Hematopoietic multipotent progenitor cell treated with erythropoietin and hydrocortisone succinate and interleukin-3 and kit ligand, for 8 days (in vitro differentiated cells): ENCODE results near the gene OVOL3.
A peak's percentile ranks its signal among the peaks of the same experiment; 100 is the strongest.

Experiments used
- DNase-seq: peaks from one replicate; pipeline ENCODE4 v3.0.0-alpha.2; 2015

OVOL3 gene

GRCh38 chr19:36136964-36137686 is 26.2 kb downstream of the OVOL3 start:
- peak; percentile 62 for DNase-seq

DNA sequence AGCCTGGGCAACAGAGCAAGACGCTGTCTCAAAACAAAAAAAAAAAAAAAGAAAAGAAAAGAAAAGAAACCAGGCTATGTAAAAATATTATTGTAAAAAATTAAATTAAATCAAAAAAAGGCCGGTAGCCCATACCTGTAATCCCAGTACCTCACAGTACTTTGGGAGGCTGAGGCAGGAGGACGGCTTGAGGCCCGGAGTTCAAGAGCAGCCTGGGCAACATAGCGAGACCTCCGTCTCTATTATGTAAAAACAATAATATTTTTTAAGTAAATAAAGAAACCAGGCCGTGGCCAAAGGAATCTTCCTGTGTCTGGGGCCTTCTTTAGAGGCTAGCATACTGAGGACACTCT is 28.2 kb downstream of the OVOL3 start:
- DNase-seq = no peak

DNA sequence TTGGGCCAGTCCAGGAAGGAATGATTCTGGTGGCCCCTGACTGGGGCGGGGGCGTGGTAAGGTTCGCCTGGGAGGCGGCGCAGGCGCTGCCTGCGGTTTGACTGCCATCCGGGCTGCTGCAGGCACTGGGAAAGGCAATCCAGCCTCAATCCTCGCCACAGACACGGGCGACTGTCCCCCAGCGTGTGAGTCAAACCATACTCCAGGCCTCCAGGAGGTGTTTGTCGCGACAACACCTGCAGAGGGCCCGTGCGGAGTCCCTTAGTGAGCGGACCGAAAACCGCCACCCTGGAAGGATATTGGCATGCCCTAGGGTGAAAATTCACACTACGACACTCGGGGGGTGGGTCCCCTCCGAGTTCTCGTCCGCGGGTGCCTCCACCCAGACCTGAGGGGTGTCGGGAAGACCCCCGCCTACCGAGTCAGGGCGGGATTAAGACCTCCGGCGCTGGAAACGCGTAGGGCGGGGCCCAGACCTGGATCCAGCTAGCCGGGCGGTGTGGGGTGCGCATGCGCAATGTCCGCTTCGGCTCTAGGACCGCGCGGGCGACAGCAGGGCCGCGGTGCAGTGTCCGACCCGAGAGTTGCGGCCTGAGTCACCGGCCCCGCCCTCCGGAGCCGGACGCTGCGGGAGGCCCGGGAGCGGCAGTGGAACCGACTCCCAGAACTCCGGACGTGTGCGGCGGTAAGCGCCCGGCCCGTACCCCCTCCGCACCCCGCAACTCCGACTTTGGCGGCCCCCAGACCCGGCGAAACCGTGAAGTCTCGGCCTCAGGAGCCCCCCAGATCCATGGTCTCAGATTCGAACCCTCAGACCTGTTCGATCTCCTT is 28.7 kb downstream of the OVOL3 start, which contains the start of gene CAPNS1:
TSS of gene CAPNS1 (plus strand) at position 594 of the 831 bp plus-strand sequence. CDS start 946 bp downstream, outside the sequence.
- peak; percentile 95 for DNase-seq

- DNase-seq = peak; percentile 60
Observed at GRCh38 chr19:36140304-36141038, 29.5 kb downstream of the OVOL3 start.

- DNase-seq = peak; percentile 87
Observed at GRCh38 chr19:36141039-36141927, 30.3 kb downstream of the OVOL3 start.

DNA sequence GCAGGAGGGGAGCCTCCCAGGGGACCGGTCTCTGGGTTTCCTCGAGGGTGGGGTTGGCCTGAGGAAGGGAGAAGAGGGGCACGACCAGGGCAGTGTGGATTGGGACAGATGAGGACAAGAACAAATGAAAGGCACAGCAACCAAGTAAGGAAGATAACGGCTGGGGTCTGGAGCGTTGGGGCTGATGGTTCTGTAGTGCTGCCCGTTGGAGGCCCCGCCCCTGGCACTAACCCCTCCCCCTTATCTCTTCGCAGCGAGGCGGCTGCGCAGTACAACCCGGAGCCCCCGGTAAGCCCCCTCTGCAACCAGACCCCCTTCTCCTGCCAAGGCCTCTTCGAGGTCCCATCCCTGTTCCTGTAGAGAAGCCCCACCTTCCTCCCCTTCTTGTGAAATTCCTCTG is 31.1 kb downstream of the OVOL3 start:
- DNase-seq = no peak

GRCh38 chr19:36142496-36142895 is 31.6 kb downstream of the OVOL3 start:
- DNase-seq = no peak

DNA sequence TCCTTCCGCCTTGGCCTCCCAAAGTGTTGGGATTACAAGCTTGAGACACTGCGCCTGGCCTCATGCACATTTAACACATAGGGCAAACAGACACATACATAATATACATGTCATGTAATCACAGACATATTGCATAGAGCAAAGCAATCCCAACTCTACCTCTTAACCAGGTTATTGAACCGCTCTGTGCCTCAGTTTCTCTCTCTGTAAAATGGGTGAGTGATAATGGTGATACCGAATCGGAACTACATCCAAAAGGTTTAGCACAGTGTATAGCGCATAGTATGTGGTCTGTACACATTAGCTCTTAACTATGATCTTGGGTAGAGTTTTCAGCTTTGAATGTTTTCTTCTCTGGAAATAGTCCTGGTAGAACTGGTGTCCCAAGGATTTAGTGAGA is 33.7 kb downstream of the OVOL3 start:
- no peak for DNase-seq

GRCh38 chr19:36149673-36150406 is 38.9 kb downstream of the OVOL3 start:
- DNase-seq = no peak

GRCh38 chr19:36150586-36150985 is 39.6 kb downstream of the OVOL3 start:
- DNase-seq = no peak

DNA sequence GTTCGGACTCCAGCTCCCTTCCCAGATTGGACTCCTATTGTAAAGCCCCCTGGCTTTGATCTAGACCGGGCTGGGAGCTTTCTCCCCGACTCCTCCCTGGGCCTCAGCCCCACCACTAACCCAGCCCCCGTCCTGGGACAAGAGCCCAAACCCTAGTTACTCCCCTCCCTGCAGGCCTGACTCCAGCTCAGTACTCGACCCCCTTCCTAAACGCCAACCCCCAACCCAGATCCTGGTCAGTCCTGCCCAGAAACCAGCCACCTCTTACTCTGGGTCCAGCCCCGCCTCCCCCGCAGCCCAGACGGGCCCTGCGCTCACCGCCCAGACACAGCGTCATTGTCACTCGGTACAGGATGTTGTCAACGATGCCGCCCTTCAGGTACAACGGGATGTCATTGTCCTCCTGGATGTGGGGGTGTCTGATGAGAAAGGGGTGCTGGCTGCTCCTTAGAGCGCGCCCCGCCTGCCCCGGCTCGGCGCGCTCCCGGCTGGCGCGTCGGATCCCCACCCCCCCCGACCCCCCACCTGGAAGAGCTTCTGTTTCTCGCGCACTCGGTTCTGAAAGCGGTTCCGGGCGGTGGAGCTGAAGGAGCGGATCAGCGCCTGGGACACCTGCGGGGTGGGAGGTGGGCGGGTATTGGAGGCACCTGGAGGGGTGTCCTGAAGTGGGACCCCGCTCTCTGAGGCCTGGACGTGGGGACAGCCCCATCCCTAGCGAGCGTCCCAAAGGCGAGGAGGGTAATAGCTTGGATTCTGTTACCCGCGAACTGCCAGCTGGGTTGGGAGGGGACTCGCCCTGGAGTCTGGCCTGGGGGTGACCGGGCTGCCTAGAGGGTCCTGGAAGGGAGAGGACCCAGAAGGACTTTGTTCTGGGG is 40.4 kb downstream of the OVOL3 start:
- DNase-seq = no peak

GRCh38 chr19:36152019-36152351 is 41.0 kb downstream of the OVOL3 start:
- no peak for DNase-seq

- no peak for DNase-seq
Observed at GRCh38 chr19:36152352-36153091, 41.6 kb downstream of the OVOL3 start, which contains the start of gene COX7A1. TSS of gene COX7A1 (minus strand) at chr19:36152447. CDS start at chr19:36152407, 40 bp downstream.

DNA sequence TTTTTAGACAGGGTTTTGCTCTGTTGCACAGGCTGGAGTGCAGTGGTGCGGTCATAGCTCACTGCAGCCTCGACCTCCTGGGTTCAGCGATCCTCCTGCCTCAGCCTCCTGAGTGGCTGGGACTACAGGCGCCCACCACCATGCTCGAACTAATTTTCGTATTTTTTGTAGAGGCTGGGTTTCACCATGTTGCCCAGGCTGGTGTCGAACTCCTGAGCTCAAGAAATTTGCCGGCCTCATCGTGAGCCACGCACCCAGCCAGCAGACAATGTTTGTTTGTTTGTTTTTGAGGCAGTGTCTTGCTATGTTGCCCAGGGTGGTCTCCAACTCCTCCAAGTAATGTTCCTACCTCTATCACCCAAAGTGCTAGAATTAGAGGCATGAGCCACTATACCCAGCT is 42.2 kb downstream of the OVOL3 start:
- DNase-seq = no peak

GRCh38 chr19:36160821-36161596 is 50.1 kb downstream of the OVOL3 start:
- DNase-seq = no peak
